Right lung (tissue), 5 donors: ENCODE data around the gene C16orf54. TPM values are rescaled to one million over a fixed set of nuclear protein-coding genes. Genes with fewer than 3 reads are reported as not detected.
"Not testable (repeated sequence)": the region's sequence is repeated elsewhere in the genome, so short reads cannot be mapped to it uniquely, and the experiment has no call there.

Experiments
- DNase-seq, 2 donors: peaks; one replicate each; pipeline ENCODE4 v3.0.0-alpha.2; 2013
- polyA plus RNA-seq, 5 donors: library from polyadenylated mRNA; unstranded; fragments of 120-200 nt; gene quantifications; one replicate each; pipeline versions ENCODE4 v1.2.1 to v1.2.3, GENCODE V29; 2013; ENCODE audit warnings: inconsistent platforms in 1 of 5, low replicate concordance in 1 of 5; ENCODE audit not compliant: insufficient read length in 5 of 5, insufficient read depth in 1 of 5

The C16orf54 gene
- polyA plus RNA-seq, 5 donors: 0.43 to 0.78 (median 0.62) TPM

DNA sequence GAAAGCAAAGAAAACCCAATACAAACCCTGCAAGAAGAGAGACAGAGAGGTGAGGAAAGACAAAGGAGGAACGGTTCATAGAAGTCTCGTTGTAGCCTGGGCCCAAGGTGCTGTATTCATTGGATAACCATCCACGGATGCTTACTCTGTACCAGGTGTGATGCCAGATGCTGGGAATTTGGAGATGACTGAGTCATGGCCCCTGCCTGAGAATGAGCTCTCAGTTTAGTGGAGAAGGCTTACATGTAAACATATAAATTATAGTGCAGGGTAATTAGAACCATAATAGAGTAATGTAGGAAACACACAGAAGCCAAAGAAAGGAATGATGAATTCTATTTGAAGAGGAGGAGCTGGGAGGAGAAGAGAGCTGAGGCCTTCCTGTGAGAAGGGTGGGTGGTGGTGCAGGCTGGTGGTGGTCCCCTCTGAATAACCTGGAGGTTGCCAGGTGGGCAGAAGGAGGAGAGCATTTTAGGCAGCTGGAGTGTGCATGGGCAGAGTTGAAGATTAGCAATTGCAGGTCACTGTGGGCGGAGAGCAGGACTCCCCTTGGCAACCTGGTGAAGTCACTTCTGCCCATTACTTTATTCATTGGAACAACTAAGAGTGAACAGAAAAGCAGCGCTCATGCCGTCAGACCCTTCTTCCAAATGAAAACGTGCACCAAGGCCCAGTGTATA is 24.6 kb upstream of the C16orf54 start:
- DNase-seq: no peak

DNA sequence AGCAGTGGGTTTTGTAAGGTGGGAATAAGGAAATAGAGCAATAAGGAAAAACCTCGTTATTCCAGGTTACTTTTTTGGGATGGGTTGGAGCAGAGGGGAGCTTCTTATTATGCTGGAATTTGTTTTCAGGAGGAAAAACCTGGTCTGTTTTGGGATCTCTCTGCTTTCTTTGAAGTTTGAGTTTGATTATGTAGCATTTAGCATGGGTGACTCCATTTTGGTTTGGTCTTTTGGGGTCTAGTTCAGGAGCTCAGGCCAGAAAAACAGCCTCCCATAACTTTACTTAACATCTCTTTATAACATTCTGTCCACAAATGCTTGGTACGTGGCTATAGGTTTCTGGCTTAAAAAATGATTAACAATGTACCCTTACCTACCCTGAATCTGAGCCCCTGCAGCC is 23.7 kb upstream of the C16orf54 start:
- no peak for DNase-seq

DNA sequence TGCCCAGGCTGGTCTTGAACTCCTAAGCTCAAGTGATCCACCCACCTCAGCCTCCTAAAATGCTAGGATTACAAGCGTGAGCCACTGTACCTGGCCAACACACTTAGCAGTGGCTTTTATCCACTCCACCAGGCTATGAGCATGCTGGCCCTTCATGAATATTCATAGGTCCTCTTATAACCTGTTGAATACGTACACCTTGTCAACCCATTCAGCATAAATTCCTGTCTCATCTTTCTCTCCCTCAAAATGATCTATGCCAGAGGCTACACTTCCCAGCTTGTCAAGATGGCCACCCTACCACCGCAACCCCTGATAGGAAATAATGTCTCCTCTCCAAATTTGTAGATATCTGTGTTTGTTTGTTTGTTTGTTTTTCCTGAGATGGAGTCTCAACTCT is 21.3 kb upstream of the C16orf54 start:
- no peak for DNase-seq

DNA sequence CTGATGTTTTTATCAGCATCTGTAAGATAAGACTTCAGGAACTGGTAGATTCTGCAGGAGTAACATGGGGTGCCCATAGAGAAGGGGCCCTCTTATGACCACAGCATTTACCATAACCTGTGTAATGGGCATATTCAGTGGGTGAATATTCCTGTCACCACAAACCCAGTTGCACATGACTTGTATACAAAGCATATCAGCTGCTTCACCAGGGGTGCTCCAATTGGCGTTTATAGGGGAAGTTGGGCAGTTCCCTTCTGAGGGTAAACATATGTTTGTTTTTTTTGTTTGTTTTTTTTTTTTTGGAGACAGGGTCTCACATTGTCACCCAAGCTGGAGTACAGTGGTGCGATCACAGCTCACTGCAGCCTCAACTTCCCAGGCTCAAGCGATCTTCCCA is 20.8 kb upstream of the C16orf54 start:
- no peak for DNase-seq

DNA sequence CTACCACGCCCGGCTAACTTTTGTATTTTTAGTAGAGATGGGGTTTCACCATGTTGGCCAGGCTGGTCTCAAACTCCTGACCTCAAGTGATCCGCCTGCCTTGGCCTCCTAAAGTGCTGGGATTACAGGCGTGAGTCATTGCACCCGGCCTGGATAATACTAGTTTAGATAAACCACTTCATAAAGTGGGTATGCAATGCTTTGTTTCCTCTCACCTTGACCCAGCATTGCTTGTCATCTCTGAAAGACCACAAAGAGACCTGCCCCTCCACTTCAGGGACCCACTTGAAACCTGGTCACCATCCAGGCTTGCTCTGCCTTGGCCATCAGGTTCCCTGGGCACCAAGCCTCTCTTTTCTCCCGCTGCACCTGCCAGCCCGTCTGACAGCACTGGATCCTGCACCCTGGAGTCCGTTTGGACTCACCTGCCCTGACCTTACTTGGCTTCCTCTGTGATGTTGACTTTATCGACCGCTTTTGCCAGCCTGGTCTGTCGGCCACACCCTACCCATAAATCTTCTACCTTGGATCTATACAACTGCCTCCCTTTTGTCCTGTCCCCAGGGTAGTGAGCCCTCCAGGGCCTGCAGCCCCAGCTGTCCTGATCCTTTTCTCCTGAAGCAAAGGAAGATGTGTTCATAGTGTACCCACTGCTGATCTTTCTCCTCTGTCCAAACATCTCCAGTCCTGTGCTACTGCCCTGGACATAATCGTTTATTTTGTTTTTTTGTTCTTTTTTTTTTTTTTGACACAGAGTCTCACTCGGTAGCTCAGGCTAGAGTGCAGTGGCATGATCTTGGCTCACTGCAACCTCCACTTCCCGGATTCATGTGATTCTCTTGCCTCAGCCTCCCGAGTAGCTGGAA is 19.6 kb upstream of the C16orf54 start:
- no peak for DNase-seq

DNA sequence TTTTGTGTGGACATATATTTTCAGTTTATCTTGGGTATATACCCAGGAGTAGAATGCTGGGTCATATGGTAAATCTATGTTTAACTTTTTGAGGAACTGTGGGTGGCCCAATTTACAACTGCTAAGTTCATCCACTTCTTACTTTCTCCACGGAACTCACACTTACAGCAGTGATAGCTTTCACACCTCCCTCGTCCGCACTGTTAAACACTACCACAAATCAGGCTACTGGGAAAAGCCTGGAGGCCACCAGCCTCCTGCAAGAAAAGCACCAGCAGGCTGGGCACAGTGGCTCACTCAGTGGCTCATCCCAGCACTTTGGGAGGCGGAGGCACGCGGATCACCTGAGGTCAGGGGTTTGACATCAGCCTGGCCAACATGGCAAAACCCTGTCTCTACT is 17.5 kb upstream of the C16orf54 start:
- no peak for DNase-seq

DNA sequence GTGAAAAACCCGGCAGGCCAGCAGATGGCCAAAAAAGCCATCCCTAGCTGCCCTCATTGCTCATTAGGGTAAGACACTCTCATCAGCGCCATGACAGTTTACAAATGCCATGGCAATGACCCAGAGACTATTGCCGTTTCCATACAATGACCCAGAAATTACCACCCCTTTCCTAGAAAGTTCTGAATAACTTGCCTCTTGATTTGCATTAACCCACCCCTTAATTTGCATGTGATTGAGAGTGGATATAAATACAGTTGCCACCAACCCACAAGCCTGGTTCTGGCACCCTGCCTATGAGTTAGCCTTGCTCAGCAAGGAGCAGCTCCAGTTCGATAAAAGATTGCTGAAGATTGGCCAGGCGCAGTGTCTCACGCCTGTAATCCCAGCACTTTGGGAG is 16.1 kb upstream of the C16orf54 start:
- no peak for DNase-seq

DNA sequence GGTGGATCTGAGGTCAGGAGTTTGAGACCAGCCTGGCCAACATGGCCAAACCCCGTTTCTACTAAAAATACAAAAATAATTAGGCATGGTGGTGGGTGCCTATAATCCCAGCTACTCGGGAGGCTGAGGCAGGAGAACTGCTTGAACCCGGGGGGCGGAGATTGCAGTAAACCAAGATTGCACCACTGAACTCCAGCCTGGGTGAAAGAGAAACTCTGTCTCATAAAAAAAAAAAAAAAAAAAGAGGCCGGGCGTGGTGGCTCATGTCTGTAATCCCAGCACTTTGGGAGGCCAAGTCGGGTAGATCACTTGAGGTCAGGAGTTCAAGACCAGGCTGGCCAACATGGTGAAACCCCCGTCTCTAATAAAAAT is 15.5 kb upstream of the C16orf54 start:
- not testable (repeated sequence) for DNase-seq

DNA sequence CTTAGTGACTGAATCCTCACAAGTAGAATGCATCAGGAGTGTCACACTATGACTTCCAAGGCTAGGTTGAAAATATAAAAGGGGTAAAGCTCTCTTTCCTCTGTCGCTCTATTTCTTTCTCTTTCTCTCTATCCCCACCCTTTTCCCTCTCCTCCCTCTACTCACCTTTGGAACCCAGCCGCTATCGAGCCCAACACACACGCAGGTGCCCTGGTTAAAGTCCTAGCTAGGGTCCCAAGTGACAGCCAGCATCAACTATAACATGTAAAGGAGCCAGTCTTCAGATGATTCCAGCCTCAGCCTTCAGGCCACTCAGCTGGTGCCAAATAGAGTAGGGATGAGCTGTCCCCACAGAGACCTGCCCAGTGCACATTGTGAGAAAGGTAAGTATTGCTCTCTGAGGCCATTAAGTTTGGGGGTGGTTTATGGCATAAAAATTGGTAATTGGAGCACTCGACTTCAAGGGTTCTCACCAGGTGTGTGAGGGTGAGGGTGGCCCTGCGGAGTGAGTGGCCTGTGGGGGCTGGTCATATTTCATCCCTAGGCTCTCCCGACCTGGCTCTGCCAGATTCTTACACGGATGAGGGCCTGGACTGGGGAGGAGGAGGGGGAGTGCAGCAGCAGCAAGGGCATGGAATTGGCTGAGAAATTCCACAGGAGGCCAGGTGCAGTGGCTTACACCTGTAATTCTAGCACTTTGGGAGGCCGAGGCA is 14.9 kb upstream of the C16orf54 start:
- DNase-seq: no peak

DNA sequence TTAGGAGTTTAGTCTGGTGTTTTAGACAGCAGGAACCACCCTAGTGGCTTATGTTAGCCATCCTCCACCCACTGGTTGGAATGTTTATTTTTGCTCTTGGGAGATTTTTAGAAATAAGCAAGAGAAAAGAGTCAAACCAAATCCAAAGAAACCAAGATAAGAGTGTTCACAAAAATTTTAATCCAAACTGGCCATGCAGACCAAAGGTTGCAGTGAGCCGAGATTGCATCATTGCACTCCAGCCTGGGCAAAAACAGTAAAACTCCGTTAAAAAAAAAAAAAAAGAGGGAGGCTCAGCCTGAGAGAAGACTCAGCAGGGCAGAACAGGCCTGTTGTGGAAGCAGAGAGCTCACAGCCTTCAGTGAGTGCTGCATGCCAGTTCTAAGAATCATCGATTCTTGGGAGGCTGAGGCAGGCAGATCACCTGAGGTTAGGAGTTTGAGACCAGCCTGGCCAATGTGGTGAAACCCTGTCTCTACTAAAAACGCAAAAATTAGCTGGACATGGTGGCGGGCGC is 12.2 kb upstream of the C16orf54 start:
- no peak for DNase-seq

DNA sequence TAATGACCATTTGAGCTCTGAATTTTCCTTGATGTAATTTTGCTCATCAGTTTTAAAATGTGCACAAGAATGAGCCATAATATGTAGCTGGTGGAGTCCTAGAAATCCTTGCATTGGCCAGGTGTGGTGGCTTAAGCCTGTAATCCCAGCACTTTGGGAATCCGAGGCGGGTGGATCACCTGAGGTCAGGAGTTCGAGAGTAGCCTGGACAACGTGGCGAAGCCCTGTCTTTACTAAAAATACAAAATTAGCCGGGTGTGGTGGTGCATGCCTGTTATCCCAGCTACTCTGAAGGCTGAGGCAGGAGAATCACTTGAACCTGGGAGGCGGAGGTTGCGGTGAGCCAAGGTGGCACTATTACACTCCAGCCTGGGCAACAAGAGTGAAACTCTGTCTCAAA is 11.3 kb upstream of the C16orf54 start:
- DNase-seq: not testable (repeated sequence)

DNA sequence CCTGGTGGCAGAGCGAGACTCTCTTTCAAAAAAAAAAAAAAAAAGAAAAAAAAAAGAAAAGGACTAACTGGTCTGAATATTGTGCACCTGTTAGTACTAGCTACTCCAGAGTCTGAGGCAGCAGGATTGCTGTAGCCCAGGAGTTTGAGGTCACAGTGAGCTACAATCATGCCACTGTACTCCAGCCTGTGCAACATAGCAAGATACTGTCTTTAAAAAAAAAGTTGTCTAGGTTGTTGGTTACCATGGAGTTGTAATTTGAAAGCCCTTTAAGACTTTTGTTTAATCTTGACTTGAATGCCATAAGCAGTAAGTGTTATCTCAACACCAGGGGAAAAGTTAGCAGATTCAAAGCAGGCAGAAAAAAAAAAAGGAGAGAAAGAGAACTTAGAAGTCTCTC is 10.9 kb upstream of the C16orf54 start:
- DNase-seq: no peak

DNA sequence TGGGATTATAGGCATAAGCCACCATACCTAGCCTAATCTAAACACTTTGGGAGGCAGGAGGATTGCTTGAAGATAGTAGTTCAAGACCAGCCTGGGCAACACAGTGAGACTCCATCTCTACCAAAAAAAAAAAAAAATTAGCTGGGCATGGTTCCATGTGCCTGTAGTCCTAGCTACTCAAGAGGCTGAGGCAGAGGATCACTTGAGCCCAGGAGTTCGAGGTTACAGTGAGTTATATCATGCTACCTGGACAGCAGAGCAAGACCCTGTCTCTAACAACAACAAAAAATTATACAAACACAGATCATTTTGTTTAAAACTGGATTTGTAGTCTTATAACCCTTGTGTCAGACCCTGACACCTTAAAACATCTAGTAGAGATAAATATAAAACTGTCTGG is 7.7 kb upstream of the C16orf54 start:
- DNase-seq: no peak

DNA sequence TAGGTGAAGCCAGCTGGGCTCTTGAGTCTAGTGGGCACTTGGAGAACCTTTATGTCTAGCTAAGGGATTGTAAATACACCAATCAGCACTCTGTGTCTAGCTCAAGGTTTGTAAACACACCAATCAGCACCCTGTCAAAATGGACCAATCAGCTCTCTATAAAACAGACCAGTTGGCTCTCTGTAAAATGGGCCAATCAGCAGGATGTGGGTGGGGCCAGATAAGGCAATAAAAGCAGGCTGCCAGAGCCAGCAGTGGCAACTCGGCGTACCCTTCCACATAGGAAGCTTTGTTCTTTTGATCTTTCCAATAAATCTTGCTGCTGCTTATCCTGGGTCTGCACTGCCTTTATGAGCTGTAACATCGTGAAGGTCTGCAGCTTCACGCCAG is 3.0 kb upstream of the C16orf54 start:
- not testable (repeated sequence) for DNase-seq

DNA sequence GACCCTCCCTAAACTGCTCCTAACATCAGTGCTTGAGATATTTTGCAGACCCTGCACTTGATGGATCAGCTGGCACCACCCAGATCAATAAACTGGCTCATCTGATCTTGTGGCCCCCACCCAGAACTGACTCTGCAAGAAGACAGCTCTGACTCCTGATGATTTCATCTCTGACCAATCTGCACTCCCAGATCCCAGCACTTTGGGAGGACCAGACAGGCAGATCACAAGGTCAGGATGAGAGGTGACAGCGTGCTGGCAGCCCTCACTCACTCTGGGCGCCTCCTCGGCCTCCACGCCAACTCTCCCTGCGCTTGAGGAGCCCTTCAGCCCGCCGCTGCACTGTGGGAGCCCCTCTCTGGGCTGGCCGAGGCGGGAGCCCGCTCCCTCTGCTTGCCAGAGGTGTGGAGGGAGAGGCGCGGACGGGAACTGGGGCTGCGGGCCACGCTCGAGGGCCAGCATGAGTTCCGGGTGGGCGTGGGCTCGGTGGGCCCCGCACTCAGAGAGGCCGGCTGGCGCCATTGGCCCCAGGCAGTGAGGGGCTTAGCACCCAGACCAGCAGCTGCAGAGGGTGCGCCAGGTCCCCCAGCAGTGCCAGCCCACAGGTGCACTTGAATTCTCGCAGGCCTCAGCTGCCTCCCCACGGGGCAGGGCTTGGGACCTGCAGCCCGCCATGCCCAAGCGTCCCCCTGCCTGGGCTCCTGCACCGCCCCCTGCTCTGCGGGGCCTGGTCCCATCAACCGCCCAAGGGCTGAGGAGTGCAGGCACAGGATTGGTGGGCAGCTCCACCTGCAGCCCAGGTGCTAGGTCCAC is 2.4 kb upstream of the C16orf54 start:
- DNase-seq: no peak

DNA sequence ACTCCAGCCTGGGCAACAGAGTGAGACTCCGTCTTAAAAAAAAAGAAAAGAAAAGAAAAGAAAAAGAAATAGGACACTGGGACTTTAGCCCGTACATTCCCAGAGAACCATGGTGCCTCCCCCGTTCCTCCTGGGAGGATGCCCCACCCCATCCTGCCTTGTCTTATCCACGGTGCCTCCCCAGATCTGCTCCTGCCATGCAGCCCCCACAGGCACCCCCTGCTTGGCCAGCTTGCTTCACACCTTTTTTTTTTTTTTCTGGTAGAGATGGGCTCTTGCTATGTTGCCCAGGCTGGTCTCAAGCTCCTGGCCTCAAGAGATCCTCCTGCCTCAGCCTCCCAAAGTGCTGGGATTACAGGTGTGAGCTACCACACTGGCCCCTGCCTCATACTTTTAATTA is 728 bp upstream of the C16orf54 start:
- DNase-seq: not testable (repeated sequence)

DNA sequence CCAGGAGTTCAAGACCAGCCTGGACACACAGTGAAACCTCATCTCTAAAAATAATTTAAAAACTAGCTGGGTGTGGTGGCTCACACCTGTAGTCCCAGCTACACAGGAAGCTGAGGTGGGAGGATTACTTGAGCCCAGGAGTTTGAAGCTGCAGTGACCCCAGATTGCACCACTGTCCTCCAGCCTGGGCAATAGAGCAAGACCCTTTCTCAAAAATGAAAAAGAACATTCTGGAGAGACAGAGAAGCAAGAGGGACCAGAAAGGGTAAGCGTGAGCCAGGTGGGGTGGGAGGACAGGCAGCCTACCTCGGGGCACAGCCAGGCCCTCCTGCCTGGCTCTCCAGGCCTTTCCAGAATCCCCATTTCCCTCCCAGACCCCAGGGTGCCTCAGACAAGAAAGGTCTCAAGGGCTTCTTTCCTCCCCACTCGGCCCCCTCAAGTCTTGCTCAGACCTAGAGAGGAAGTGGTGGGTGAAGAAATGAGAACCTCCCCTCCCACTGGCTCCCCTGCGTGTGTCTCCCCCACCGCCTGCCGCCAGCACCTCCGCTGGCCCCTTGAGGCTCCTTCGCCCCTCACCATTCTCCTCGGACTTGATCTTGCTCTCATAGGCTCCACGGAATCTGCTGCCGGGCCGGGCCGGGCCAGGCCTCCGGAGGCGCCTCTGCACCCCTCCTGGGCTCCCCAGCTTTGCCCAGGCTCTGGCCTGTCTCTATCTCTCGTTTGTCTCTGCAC is 503 bp downstream of the C16orf54 start:
- DNase-seq: no peak

DNA sequence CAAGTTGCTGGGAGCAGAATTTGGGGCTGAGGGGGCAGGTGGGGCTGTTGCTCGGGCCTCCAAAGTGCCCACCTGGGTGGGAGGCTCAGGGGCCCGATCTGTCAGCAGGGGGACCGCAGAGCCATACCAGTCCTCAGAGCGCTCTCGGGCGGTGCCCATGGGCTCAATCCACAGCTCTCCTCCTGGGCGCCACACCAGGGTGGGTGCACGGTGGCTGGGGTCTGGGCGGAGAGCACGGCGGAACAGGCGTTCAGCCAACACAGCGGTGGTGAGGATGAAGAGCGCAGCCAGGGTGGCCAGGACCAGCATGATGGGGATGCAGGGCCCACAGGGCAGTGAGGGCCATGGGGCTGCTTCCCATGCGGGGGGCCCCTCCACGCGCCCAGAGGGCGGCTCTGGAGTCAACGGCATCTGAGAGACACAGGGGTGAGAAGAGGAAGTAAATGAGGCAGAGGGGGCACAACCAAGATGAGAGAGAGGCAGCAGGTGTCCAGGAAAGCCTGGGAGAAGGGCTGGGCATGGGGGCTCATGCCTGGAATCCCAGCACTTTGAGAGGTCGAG is 1.2 kb downstream of the C16orf54 start:
- DNase-seq: no peak

DNA sequence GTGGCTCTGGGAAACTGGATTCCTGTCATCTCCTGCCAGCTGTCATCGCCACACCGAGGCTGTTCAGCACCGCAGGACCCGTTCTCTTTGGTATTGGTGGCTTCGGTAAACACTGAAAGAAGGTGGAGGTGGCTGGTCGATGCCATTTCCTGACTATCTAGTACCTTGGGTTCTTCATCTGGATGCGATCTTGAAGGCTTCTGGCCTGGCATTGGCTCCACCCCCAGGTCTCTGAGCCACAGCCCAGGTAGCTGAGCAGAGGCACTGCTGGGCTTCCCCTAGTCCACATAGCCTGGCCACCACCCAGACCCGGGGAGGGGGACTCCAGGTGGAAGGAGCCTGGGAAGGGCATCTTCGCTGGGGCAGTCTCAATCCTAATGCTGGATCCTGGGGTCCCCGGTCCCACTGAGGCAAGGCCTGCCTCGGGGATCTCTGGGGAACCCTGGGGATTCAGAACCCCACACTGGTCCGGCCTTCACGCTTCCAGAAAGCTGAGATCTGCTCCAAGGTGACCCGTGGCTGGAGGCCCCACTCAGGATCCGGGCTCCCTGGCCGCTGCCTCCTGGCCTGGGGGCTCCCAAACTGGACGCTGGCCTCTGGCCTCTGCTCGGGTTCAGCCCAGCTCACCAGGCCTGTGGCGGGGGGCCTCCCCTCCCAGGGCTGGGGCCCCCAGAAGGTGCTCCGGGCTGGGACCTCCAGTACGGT is 1.8 kb downstream of the C16orf54 start:
- no peak for DNase-seq

DNA sequence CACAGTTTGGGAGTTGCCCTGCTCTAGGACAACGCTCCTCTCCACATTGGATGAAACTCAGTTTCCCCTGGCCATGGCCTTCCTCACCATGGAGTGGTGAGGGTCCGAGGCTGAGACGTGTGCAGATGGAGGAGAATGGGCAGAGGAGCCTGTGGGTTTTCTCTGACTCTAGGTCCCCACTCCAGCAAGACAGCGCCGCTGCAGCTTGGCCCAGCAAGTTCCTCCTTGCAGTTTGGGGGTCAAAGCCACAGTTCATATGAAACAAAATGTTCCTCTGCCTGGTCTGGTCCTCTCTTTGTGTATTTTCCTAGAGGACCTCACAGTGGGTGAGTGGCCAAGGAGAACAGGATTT is 2.3 kb downstream of the C16orf54 start:
- no peak for DNase-seq
